ENCODE measurements around the gene KPNA6. TPM values are rescaled to one million over a fixed set of nuclear protein-coding genes. Genes with fewer than 3 reads are reported as not detected.

KPNA6 gene
- total and polyA plus RNA-seq, 10 of the 15 experiments (the other 5 are each of a cell fraction or from before 2014, with no cell fraction given), result 11.1 to 55.6 (median 25.9) TPM

- TF ChIP-seq NKRF (conservative IDR thresholded peaks at IDR 0.05) (no peak), SPI1 (IDR thresholded peaks at IDR 0.05; ENCODE audit: borderline replicate concordance, insufficient read depth, low read depth, low read length) (no peak)
Measured at GRCh38 chr1:32197074-32197473, 89.2 kb downstream of the KPNA6 start (continued).

GRCh38 chr1:32197837-32198236 lies 90.0 kb downstream of the KPNA6 start:
- Histone ChIP-seq H3K4me1 (ENCODE audit: control insufficient read depth, insufficient read depth, low read length) (peaks cover 21% of the 10 kb centered on the region), H3K27ac (ENCODE audit: control insufficient read depth, insufficient read depth) (no peak overlapping the region), H4K20me1 (ENCODE audit: control insufficient read depth, insufficient read depth) (no peaks in the 10 kb centered on the region), H3K4me3 (no peak overlapping the region), H3K36me3 (ENCODE audit: control insufficient read depth in 2 of 2, insufficient read depth in 2 of 2, low read length in 1 of 2) (peaks cover 29 to 35% of the 10 kb centered on the region in 2 experiments), H3K4me2 (ENCODE audit: control insufficient read depth, insufficient read depth) (no peak overlapping the region), H3K27me3 (replicated peaks in 1 of 2; ENCODE audit: control insufficient read depth in 2 of 2, insufficient read depth in 2 of 2, low read length in 1 of 2) (no peaks in the 10 kb centered on the region), H3K9me3 (replicated peaks; ENCODE audit: control insufficient read depth, insufficient read depth, low read length) (no peaks in the 10 kb centered on the region), H3K79me2 (ENCODE audit: control insufficient read depth, insufficient read depth, low read length) (peaks cover 17% of the 10 kb centered on the region), H2AFZ (ENCODE audit: control insufficient read depth, low read depth, low read length) (no peak overlapping the region), H3K9ac (ENCODE audit: control insufficient read depth, insufficient read depth, low read length) (no peak overlapping the region)
- ATAC-seq (no peak), FAIRE-seq (no peak), DNase-seq (ENCODE audit: low read depth, low spot score) (no peak)
- WGBS (ENCODE audit: insufficient coverage, insufficient replicate concordance, low lambda C conversion rate, missing lambda C conversion rate), result 81% methylated on average over 6 of the region's 6 CpGs
- in situ Hi-C loops (cut with MboI) (no loop called here), intact Hi-C loops (cut with micrococcal nuclease; ENCODE audit: unreplicated experiment) (no loop called here)
- ChIA-PET SMC1A (ENCODE audit: uncharacterized antibody, unreplicated experiment) (interaction anchor here (0.7 to 1.3 kb wide), 3 partner anchors 15 to 125 kb away, joined by 3 read pairs; no protein-coding TSS in a partner anchor), POLR2A (interaction anchor here (0.6 to 1.2 kb wide), 3 partner anchors 16 to 60 kb away, joined by 3 to 5 read pairs (median 4); no protein-coding TSS in a partner anchor), CTCF (interaction anchor here (0.9 to 1.0 kb wide), 2 partner anchors 18 to 89 kb away, joined by 3 to 5 read pairs; partner anchors contain the start of gene KPNA6), RAD21 (ENCODE audit: unreplicated experiment) (interaction anchor here (0.8 to 1.5 kb wide), 3 partner anchors 8 to 17 kb away, joined by 3 to 13 read pairs (median 3); partner anchors contain the start of gene TXLNA)
- TF ChIP-seq POLR2A (IDR thresholded peaks at IDR 0.05; ENCODE audit: low read depth, low read length) (peak; percentile 31; the same call in 1 of the 2 replicates), USF2 (IDR thresholded peaks at IDR 0.05; ENCODE audit: borderline replicate concordance, low read depth, low read length) (no peak), SP1 (IDR thresholded peaks at IDR 0.05; ENCODE audit: low read depth, low read length) (no peak)
- BruUV-seq (replicated peaks), result no TSS peak
